DMS79 treated with DMSO at 0.1 percent for 48 hours (cell line): ENCODE measurements around the gene NAA35.
A peak's percentile ranks its signal among the peaks of the same experiment; 100 is the strongest.
"Not testable (repeated sequence)": the region's sequence is repeated elsewhere in the genome, so short reads cannot be mapped to it uniquely, and the experiment has no call there.

Experiments
- DNase-seq: peaks from one replicate; lab custom pipeline; 2025; lab: John Stamatoyannopoulos, UW

NAA35 gene

DNA sequence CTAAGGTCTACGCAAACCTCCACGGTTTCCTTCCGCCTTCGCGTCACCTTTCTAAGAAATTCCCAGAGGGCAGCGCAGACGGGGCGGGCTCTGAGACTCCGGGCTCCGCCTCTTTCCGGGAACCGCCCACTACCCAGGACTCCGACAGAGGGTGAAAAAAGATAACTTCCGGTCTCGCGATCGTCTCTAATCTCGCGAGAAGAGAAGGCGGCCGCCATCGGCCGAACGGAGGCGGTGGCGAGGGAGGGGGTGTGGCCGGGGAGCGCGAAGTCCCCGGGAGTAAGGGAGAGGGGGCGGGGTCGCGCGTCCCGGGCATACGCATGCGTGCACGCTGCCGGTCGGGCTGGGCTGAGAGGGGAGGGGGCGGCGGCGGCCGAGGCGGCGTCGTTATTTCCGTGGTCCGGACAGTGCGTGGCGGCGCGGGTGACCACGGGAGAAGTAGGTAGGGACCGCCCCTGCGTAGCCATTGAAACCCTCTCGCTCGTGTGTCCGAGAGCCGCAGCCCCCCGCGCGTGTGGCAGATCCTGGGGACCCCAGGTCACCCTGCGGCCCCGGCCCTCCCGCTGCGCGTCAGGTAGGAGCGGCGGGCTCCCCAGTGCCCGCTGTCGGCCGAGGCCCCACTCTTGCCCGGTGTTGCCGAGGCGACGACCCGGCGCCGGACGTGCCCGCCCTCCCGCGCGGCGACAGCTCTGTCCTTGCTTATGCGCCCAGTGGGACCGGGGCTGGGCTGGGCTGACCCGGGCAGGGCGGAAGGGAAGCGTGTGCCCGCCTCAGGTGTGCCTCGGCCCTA is at the start of gene NAA35:
TSS of gene NAA35 (plus strand) at position 315 of the 790 bp plus-strand sequence. CDS start 1,014 bp downstream, outside the sequence.
- DNase-seq, result peak; percentile 82

DNA sequence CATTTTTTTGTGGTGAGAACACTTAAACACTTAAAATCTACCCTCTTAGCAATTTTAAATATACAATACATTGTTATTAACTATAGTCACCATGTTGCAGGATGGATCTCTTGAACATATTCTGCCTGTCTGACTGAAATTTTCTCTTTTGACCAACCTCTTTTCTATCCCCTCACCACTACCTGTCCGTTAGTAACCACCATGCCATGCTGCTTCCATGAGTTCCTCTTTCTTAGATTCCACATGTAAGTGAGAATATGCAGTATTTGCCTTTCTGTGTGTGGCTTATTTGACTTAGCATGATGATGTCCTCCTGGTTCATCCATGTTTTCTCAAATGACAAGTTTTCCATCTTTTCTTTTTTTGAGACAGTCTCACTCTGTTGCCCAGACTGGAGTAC is 48.5 kb upstream of the NAA35 start:
- no peak for DNase-seq

DNA sequence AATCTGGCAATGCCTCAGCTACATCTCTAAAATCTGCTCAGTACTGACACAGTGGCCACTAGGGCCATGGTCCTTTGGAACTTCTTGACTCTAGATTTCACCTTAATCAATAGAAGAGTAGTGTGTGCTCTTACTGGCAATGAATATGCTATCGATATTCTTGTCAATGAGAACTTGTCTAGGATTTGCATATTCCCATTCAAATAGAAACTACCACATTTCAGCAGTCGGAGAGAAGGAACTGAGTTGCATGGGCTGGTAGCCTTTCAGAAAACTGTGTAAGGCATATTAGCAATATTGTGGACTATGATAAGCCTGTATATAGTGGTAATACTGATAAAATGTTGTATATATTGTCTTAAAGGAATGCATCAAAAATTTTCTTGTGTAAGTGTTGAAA is 45.3 kb upstream of the NAA35 start:
- DNase-seq, result no peak

DNA sequence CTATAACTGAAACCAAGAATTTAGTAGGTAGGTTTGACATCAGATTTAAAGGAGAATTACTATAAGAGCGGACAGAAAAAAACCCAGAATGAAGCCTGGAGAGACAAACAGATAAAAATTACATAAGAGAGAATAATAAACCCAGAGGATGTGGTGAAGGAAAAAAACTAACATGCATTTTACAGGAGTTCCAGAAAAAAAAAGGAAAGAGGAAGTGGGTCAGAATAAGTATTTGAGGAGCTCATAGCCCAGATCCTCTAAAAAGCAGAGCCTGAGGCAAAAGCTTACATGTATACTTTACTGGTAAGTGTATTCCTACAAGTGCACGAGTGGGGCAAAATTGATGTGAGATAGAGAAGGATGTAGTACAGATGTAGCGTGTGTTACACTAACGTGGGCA is 43.1 kb upstream of the NAA35 start:
- no peak for DNase-seq

DNA sequence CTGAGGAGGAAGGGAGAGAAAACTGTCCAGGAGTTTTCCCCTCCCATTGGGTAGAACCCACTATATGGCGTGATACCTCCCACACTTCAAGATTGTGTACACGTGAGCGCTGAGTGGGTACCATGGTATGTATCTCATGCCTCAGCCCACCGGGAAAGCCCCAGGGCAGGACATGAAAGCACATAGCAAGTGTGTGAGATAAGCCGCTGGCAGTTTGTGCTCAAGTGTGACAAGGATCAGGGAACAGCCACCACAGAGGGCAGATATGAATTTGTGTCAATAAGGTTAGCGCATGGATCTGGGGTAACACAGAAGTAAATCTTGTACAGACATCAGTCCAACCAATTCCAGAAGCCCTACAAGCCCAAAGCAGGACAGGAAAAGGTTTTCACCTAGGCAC is 42.6 kb upstream of the NAA35 start:
- no peak for DNase-seq

DNA sequence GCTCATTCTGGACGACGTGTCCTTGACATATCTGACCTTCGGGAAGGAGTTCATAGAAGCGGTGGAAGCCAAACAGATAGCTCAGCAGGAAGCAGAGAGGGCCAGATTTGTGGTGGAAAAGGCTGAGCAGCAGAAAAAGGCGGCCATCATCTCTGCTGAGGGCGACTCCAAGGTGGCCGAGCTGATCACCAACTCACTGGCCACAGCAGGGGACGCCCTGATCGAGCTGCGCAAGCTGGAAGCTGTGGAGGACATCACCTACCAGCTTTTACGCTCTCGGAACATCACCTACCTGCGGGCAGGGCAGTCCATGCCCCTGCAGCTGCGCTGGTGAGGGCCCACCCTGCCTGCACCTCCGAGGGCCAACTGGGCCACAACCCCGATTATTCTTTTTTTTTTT is 41.6 kb upstream of the NAA35 start:
- DNase-seq, result no peak

DNA sequence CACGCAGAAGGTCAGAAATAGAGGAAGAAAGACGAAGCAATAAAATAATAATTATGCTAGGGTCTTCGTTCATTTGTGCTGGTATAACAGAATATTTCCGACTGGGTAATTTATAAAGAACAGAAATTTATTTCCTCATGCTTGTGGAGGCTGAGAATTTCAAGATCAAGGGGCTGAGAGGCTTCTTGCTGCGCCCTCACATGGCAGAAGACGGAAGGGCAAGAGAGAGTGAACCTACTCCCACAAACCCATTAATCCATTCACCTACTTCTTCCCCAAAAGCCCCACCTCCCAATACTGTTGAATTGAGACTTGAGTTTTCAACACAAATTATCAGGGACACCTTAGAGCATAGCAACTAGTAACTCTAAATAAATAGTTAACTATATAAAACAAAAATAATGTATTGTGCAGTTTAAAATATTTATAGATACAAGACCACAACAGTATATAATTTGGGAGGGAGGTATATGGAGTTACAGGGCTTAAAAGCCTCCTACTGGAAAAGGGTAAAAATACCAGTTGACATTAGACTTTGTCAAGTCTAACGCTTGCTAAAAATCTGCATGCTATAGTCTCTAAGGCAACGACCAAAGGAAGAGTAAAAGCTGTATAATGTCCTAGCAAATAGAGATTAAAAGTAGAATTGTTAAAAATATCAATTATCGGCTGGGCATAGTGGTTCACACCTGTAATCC is 40.3 kb upstream of the NAA35 start:
- no peak for DNase-seq

DNA sequence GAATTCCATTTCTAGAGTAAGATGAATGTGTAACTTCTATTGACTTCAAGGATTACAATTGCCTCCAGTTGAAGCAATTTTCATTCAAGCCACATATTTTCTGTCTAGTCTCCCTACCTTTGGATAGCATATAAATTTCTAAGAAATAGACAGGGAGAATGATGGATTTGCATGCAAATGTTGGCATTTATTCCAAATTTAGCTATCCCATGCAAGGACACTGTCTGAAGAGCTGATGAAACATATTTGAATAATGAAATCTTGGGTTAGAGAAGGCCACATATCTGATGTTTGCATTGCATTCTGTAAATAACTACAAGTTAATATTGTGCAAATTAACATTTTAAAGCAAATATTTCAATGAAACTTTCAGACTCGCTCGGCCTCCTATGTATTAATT is 36.0 kb upstream of the NAA35 start:
- no peak for DNase-seq

DNA sequence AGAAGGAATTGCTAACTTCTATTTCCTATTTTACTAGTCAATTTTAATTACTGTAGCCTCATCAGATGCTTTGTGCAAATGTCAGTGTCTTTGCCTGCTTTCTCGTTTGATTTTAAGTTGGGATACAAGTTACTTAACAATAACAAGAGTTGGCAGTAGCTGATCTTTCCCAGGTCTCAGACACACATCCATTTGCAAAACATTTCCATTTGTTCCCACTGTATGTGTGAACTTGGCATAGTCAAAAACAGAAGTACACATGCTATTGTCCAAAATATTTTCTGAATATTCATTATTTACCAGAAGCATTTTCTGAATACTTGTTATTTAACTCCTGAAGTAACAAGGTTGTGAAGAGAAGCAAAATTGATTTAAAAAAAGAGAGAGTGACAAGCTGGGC is 35.0 kb upstream of the NAA35 start:
- no peak for DNase-seq

DNA sequence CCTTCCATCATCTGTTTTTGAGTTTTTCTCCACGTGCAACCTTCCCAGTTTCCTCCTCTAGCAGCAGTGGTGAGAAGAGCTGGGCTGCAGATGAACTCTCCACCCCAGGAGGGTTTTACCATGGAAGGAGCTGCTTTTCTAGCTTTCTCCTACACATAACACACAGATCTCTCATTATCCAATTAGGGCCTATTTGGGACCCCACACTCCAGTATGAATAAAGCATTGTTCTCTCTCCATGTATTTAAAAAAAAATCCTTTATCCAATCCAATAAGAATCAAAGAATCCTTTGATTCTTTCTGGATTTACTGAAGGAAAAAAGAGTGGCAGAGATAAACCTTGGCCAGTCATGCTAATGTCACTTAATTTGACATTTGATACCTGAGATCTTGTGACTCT is 31.6 kb upstream of the NAA35 start:
- DNase-seq, result no peak

DNA sequence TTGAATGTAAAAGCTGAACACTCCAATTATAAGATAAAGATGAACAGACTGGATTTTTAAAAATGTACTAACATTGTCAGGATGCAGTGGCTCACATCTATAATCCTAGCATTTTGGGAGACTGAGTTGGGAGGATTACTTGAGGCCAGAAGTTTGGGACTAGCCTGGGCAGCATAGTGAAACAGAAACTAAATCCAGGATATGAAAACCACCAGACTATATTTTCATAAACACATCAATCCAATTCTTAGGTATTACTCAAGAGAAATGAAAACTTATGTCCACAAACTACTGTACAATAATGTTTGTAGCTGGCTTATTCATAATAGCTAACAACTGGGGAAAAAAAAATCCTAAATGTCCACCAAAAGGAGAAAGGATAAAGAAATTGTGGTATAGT is 26.8 kb upstream of the NAA35 start:
- DNase-seq, result no peak

DNA sequence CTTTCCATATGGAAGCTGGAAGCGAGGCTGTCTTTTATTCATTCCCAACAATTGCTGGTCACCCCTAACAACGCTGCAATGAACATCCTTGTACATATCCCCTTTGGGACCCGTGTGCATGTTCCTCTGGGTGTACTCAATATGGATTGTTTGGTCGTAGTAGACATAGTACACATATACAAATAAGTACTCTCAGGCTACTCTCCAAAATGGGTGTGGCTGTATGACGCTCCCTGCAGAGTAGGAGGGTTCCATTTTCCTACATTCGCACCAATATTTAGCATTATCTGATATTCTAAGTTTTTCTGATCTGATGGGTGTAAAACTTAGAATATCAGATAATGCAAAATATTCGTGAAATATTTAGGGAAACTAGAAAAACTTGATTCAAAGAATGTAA is 23.2 kb upstream of the NAA35 start:
- DNase-seq, result no peak

DNA sequence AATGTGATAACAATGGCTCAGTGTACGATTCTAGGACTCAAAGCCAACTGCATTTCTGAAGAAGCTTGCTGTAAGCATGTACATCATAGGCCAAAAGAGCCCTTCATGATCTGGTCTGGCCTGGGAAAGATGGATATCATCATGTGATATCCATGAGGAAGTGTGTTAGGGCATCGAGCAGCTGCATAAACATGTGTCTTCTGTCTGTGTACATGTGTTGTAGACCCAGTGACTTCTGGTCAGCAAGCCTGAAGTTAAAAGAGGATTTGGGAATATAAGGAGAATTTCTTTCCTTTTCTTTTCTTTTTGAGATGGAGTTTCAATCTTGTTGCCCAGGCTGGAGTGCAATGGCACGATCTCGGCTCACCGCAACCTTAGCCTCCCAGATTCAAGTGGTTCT is 15.5 kb upstream of the NAA35 start:
- no peak for DNase-seq

DNA sequence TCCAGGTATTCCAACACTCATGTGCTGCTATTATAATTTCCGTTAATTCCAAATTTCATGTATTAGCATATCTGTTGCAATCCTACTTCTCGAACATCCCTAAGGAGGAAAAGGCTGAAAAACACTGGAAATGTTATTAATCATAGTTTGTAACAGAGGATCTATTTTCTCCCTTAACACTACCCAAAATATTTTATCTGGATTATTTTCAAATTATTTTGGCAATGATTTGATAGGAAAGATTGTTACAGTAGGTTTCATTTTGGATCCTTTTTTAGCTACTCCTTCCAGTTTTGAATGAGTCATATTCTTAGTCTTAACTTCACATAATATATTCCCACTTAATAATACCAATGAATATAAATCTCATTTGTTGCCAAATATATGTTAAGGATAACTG is 13.9 kb upstream of the NAA35 start:
- no peak for DNase-seq

DNA sequence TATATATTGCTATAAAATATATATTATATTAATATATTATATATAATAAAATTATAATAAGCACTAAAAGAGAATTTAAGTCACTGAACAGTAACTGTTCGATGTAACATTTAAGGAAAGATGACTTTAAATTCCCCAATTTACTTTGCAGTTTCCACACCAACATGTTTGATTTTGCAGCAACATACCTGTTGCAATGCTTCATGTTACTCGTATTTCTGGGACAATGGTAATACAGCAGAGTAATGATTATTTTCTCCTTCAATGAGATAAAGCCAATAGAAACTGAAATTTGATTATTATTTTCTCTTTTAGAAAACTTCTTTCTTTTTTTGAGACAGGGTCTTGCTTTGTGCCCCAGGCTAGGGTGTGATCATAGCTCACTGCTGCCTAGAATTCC is 9.5 kb upstream of the NAA35 start:
- no peak for DNase-seq

DNA sequence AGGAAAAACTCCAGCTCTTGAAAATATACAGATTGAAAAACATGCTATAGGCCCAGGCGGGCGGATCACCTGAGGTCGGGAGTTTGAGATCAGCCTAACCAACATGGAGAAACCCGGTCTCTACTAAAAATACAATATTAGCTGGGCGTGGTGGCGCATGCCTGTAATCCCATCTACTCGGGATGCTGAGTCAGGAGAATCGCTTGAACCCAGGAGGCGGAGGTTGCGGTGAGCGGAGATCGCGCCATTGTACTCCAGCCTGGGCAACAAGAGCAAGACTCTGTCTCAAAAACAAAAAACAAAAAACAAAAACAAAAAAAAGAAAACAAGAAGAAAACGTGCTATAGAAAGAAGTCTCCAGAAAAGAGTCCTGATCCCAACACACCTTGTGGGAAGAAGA is 5.0 kb upstream of the NAA35 start:
- not testable (repeated sequence) for DNase-seq

DNA sequence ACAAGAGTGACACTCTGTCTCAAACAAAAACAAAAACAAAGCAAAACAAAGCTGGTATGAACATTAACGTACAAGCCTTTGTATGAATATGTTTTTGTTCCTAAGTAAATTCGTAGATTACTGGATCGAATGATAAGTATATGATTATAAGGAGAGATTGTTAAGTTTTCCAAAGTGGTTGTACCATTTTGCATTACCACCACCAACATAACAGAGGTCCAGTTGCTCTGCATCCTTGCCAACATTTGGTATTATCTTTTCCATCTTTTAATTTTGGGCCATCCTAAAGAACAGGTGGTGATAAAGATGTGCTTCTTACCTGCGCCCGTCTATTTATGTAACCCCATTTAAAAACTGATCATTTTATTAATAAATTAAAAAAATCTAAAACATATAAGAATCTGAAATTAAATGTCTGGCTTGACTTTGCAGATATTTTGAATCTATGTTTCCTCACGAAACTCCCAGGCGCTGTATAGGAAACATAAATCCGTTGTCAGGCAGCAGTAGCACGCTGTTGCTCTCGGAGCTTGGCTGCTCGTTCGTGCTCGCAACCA is 593 bp upstream of the NAA35 start:
- DNase-seq, result no peak

DNA sequence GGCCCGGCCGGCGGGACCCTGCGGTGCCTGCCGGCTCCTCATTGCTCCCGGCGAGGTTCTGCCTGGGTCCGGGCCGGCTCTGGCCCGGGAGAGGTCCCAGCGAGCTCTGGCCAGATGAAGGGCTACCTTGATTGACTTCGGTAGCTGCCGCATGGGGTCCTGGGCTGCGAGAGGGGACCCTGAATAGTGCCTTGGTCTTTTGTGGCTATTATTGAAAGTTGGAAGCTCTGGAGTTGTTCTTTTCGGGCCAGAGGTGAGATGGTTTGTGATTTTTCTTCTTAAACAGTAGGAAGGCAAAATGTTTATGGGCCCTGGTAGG is 635 bp downstream of the NAA35 start:
- no peak for DNase-seq

DNA sequence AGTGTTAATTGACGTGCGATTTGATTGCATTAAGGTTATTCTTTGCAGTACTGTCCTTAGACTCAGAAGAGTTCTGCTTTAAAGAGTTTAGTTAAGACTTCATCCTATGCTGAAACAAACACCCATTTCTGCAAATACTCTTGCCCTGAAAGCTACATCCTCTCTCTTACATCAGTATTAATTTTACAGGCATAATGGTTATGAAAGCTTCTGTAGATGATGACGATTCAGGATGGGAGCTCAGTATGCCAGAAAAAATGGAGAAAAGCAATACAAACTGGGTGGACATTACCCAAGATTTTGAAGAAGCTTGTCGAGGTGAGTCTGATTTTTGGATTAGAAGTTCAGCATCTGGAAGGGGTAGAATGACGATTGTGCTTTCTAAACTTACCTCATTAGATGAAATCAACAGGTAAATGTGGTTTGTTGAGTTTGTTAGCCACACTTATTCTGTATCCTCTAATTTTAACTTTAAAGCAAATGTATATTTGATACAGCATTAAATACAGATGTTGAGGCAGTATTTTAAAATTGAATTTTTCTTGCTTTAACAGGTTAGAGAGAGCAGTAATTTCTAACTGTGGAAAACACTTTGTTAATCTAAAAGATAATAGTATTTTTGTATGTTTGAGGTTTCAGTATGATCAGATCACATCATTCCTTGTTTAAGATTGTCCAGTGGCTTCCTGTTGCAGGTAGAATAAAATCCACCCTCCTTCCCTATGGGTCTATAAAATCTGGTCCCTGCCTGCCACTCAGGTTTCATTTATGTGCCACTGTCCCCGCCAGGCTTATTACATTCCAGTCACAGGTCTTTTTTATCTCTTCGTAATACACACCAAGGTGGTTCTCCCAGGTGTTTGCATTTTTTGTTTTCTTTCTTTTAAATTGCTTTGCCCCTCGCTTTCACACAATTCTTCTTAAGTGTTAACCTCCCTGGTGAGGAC is 1.3 kb downstream of the NAA35 start:
- no peak for DNase-seq

DNA sequence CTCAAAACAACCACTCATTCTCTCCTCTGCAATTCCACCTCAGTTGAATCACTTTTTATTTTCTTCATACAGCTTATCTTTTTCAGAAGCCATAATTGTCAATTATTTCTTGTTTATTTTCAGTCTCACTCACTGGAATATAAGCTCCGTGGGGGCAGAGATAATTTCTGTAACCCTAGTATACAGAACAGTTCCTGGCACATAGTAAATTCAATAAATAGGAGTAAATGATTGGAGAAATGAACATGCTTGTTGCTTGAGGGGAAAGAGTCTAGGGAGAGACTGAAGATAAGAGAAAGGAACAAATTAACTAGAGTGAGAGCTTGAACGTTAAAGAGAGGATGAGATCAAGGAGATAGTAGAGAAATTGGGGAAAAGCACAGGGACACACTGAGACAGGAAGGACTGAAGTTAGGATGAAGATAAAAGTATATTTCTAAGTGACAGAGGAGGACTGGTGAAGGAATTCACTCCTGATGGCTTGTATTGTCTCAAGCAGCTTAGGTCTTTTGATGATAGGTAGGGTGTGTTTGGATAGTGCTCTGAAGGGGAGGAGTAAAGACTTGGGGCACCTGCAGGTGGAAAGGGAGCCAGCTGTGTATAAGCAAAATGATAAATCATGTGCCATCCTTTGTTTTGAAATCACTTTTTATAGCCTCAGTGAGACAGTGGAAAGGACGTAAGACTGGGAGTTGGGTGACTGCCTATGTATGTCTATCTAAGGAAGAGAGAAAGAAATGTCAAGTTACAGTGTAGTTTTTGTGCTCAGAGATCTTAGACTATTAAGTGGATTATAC is 2.2 kb downstream of the NAA35 start:
- no peak for DNase-seq

DNA sequence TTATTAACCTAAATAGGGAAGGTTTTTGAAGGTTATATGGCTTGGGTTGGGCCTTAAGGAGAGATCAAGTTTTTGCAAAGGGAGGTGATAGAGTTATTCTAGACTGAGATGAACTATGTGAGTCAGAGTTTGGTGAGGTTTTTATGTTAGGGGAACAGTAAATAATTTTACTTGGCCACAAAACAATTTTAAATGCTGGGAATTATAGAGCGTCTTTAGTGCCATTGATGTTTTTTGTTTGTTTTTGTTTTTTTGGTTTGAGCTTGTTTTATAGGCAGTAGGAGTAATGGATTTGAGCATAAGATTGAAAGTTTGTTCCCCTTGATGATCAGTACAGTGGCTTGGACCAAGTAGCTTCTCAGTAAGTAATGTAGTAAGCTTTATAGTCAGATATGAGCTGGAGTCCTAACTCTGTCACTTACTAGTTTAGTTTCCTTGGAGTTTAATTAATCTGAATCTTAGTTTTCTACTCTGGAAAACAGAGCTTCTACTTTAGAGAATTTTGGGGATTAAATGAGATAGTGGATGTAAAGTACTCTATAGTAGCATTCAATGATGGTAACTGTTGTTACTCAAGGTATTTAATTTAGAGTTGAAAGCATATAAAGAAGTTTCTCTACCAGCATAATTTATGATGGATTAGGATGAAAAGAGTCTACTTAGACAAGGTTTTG is 2.9 kb downstream of the NAA35 start:
- no peak for DNase-seq
